CD4-positive, CD25-positive, alpha-beta regulatory T cell (primary cell): ENCODE results near the gene HCN1. TPM values are rescaled to one million over a fixed set of nuclear protein-coding genes. Genes with fewer than 3 reads are reported as not detected.
"Not testable (repeated sequence)": the region's sequence is repeated elsewhere in the genome, so short reads cannot be mapped to it uniquely, and the experiment has no call there.

Experiments
- ATAC-seq, 2 donors: fragments of 150-1000 bp; cut with Tn5 transposase; one replicate each; pipeline ENCODE4 v1.10.0; 2021; ENCODE audit warnings: low read depth in 2 of 2, moderate number of reproducible peaks in 2 of 2, moderate library complexity in 1 of 2
- DNase-seq, 3 donors: peaks; one replicate each; pipeline versions ENCODE4 v3.0.0 to v3.0.0-alpha.2; 2012 to 2022; ENCODE audit warnings: mixed read lengths in 1 of 3
- H3K27ac ChIP-seq: one replicate; pipeline ENCODE4 v1.7.0; 2013; ENCODE audit warnings: mild to moderate bottlenecking, low read length; ENCODE audit not compliant: insufficient read depth, poor library complexity, severe bottlenecking
- H3K27me3 ChIP-seq: one replicate; pipeline ENCODE4 v1.7.0; 2013; ENCODE audit warnings: low read length; ENCODE audit not compliant: control insufficient read depth, insufficient read depth
- H3K36me3 ChIP-seq: one replicate; pipeline ENCODE4 v1.7.0; 2013; ENCODE audit warnings: mild to moderate bottlenecking, low read length, moderate library complexity; ENCODE audit not compliant: control insufficient read depth, insufficient read depth
- H3K4me1 ChIP-seq: 2 replicates; pipeline ENCODE4 v1.7.0; 2013; ENCODE audit warnings: mild to moderate bottlenecking, low read length; ENCODE audit not compliant: insufficient read depth, control insufficient read depth, poor library complexity, severe bottlenecking
- H3K4me3 ChIP-seq: one replicate; pipeline ENCODE4 v1.7.0; 2013; ENCODE audit warnings: low read depth, mild to moderate bottlenecking, low read length, moderate library complexity
- H3K9me3 ChIP-seq, 2 experiments: 1 replicate in 1 of 2; 2 replicates in 1 of 2; pipeline ENCODE4 v1.7.0; 2013; ENCODE audit warnings: low read length in 2 of 2, mild to moderate bottlenecking in 1 of 2, moderate library complexity in 1 of 2; ENCODE audit not compliant: control insufficient read depth in 2 of 2
- H3K27ac Mint-ChIP-seq, 3 donors: one replicate each; pipeline ENCODE4 v1.8.0; 2020 to 2022; ENCODE audit warnings: mild to moderate bottlenecking in 3 of 3, mixed read lengths in 3 of 3, moderate library complexity in 2 of 3
- H3K27me3 Mint-ChIP-seq: one replicate; pipeline ENCODE4 v1.8.0; 2022; ENCODE audit warnings: mild to moderate bottlenecking, mixed read lengths
- H3K36me3 Mint-ChIP-seq: one replicate; pipeline ENCODE4 v1.8.0; 2020; ENCODE audit warnings: mixed read lengths
- H3K4me1 Mint-ChIP-seq, 4 donors: one replicate each; pipeline ENCODE4 v1.8.0; 2020 to 2022; ENCODE audit warnings: mixed read lengths in 4 of 4, mild to moderate bottlenecking in 1 of 4
- H3K4me3 Mint-ChIP-seq, 4 donors: one replicate each; pipeline ENCODE4 v1.8.0; 2020 to 2022; ENCODE audit warnings: mild to moderate bottlenecking in 4 of 4, mixed read lengths in 4 of 4, moderate library complexity in 3 of 4
- H3K9me3 Mint-ChIP-seq, 7 donors: one replicate each; pipeline ENCODE4 v1.8.0; 2020 to 2022; ENCODE audit warnings: mixed read lengths in 7 of 7, mild to moderate bottlenecking in 3 of 7, moderate library complexity in 2 of 7
- polyA plus RNA-seq, 4 donors: library from polyadenylated mRNA; unstranded; fragments of 300-500 nt; fragmentation: Illumina TruSeq; gene quantifications; one replicate each; pipeline ENCODE4 v1.2.3, GENCODE V29; 2021
- total RNA-seq: library from RNA; stranded (reverse); gene quantifications from one replicate; pipeline ENCODE4 v1.2.3, GENCODE V29; 2022

The HCN1 gene
- total and polyA plus RNA-seq, 5 donors from 2014 or later = not detected

GRCh38 chr5:45499006-45499405 lies 197.2 kb downstream of the HCN1 start:
- H3K27ac Mint-ChIP-seq, H3K27me3 Mint-ChIP-seq, DNase-seq: not testable (repeated sequence)

DNA sequence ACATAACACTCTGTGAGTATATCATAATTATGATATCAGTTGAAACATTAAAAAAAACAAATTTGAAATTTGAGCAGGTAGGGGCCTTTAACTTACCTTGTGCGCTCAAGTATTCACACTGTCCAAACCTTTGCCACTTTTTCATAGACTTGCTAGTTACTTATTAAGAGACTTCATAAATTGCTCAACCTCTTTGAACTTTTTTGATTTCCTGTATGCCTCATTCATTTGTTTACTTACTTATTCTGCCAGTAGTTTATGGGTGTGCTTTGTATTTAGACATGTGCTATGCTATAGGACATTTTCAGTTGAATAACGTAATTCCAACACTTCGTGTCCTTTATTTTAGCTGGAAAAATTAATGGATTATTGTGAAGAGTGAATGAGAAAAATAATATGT lies 204.8 kb downstream of the HCN1 start:
- H3K4me3 Mint-ChIP-seq = no peak overlapping the region
- Histone ChIP-seq H3K4me1 (no peaks in the 10 kb centered on the region), H3K36me3 (no peaks in the 10 kb centered on the region), H3K9me3 (no peaks in the 10 kb centered on the region), H3K27ac (no peak overlapping the region), H3K27me3 (no peaks in the 10 kb centered on the region), H3K4me3 (no peak overlapping the region)
- peaks cover 3 to 13% (median 7%) of the 10 kb centered on the region in 7 donors for H3K9me3 Mint-ChIP-seq
- H3K4me1 Mint-ChIP-seq = no peaks in the 10 kb centered on the region
- DNase-seq (no peak), ATAC-seq (no peak)
- no peak overlapping the region for H3K27ac Mint-ChIP-seq
- H3K27me3 Mint-ChIP-seq = no peaks in the 10 kb centered on the region
- H3K36me3 Mint-ChIP-seq = no peaks in the 10 kb centered on the region

More at GRCh38 chr5:45499006-45499405, 197.2 kb downstream of the HCN1 start:
- not testable (repeated sequence) for H3K27me3 ChIP-seq, H3K36me3 ChIP-seq, ATAC-seq, H3K4me3 Mint-ChIP-seq, H3K27ac ChIP-seq, H3K4me3 ChIP-seq, H3K36me3 Mint-ChIP-seq, H3K4me1 Mint-ChIP-seq, H3K9me3 ChIP-seq, H3K4me1 ChIP-seq
- peaks cover 0 to 19% (median 10%) of the 10 kb centered on the region in 7 donors for H3K9me3 Mint-ChIP-seq

DNA sequence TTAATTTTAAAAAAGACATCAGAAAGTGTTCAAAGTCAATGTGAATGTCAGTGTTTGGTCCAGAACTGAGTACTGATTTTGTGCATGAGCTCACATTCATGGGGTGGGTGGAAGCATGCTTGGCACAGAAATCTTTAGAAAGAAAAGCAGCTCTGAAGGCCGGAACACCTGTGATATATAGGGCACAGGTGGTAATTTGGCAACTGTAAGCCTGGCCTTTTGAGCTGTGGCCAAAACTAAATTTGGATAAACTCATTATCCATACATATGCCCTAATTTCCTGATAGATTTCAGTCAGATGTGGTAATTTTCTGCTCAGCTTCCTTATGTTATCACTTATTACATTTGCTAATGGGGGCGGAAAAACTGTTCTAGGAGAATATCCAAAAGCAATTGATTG lies 211.4 kb downstream of the HCN1 start:
- no peak overlapping the region for H3K4me3 Mint-ChIP-seq
- no peaks in the 10 kb centered on the region for H3K4me1 Mint-ChIP-seq
- H3K27ac Mint-ChIP-seq = no peak overlapping the region
- no peaks in the 10 kb centered on the region for H3K36me3 ChIP-seq
- no peaks in the 10 kb centered on the region for H3K27me3 Mint-ChIP-seq
- H3K27me3 ChIP-seq = no peaks in the 10 kb centered on the region
- H3K36me3 Mint-ChIP-seq = no peaks in the 10 kb centered on the region
- no peaks in the 10 kb centered on the region for H3K4me1 ChIP-seq
- no peak for DNase-seq
- H3K9me3 ChIP-seq = no peaks in the 10 kb centered on the region
- no peak overlapping the region for H3K4me3 ChIP-seq
- H3K9me3 Mint-ChIP-seq = peaks cover 2 to 19% (median 9%) of the 10 kb centered on the region in 7 donors
- no peak overlapping the region for H3K27ac ChIP-seq
- no peak for ATAC-seq

DNA sequence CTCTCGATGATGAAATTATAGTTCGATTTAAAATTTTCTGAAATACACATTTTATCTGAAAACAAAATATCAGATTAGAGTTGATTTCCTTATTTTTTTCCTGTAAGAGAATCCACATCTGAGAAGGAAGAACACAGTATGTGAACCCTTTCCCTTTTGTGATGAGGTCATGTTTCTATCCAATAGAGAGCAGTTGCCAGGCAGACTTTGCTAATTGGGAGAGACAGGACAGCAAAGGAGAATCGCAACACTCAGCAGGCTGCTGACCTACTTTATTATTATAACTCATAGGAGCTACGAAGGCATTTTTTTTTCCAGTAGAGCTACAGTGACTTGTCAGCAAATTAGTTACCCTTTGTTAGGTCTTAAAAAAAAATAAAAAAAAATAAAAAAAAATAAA lies 242.1 kb downstream of the HCN1 start:
- no peak overlapping the region for H3K4me3 Mint-ChIP-seq
- no peaks in the 10 kb centered on the region for H3K27me3 Mint-ChIP-seq
- Histone ChIP-seq H3K27ac (no peak overlapping the region), H3K36me3 (no peaks in the 10 kb centered on the region), H3K27me3 (no peaks in the 10 kb centered on the region), H3K9me3 (no peaks in the 10 kb centered on the region), H3K4me3 (no peak overlapping the region), H3K4me1 (no peaks in the 10 kb centered on the region)
- no peak overlapping the region for H3K27ac Mint-ChIP-seq
- DNase-seq = no peak
- no peaks in the 10 kb centered on the region for H3K36me3 Mint-ChIP-seq
- peaks cover 0 to 10% (median 3%) of the 10 kb centered on the region in 7 donors for H3K9me3 Mint-ChIP-seq
- ATAC-seq = no peak
- no peaks in the 10 kb centered on the region for H3K4me1 Mint-ChIP-seq

DNA sequence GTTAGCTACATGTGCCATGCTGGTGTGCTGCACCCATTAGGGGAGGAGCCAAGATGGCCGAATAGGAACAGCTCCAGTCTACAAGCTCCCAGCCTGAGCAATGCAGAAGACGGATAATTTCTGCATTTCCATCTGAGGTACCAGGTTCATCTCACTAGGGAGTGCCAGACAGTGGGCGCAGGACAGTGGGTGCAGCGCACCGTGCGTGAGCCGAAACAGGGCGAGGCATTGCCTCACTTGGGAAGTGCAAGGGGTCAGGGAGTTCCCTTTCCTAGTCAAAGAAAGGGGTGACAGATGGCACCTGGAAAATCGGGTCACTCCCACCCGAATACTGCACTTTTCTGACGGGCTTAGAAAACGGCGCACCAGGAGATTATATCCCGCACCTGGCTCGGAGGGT lies 251.3 kb downstream of the HCN1 start:
- not testable (repeated sequence) for H3K27ac Mint-ChIP-seq, H3K4me3 Mint-ChIP-seq

DNA sequence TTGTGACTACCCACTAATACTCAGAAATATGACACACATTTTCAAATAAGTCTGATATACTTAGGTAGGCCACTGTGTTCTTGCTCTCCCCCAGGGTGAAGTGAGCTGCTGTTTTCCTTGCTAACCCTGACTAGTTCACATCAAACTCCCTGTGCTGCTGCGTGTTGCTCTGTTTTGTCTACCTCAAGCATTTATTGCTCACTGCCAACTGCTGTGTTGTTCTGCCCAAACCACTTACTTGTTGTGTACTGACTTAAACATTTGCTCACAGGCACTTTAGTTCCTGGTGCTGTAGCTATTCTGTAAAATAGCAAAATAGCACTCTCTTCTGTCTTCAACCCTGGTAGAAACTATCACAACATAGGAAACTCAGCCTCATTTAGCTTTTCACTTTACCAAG lies 255.7 kb downstream of the HCN1 start:
- H3K4me3 ChIP-seq = no peak overlapping the region
- no peaks in the 10 kb centered on the region for H3K4me1 ChIP-seq
- H3K9me3 ChIP-seq = peaks cover 2 to 8% of the 10 kb centered on the region in 2 experiments
- Mint-ChIP-seq H3K4me1 (no peaks in the 10 kb centered on the region), H3K36me3 (no peaks in the 10 kb centered on the region), H3K9me3 (peaks cover 0 to 6% (median 4%) of the 10 kb centered on the region in 7 donors), H3K4me3 (no peak overlapping the region), H3K27ac (no peak overlapping the region), H3K27me3 (no peaks in the 10 kb centered on the region)
- no peak for DNase-seq
- no peak for ATAC-seq
- H3K27me3 ChIP-seq = no peaks in the 10 kb centered on the region
- no peak overlapping the region for H3K27ac ChIP-seq
- H3K36me3 ChIP-seq = no peaks in the 10 kb centered on the region

More for the DNA sequence above, 251.3 kb downstream of the HCN1 start:
- H3K9me3 ChIP-seq, H3K9me3 Mint-ChIP-seq, H3K4me1 Mint-ChIP-seq, H3K27me3 ChIP-seq, H3K4me1 ChIP-seq, H3K36me3 Mint-ChIP-seq, H3K27ac ChIP-seq, H3K4me3 ChIP-seq, H3K36me3 ChIP-seq, H3K27me3 Mint-ChIP-seq, DNase-seq, ATAC-seq: not testable (repeated sequence)

DNA sequence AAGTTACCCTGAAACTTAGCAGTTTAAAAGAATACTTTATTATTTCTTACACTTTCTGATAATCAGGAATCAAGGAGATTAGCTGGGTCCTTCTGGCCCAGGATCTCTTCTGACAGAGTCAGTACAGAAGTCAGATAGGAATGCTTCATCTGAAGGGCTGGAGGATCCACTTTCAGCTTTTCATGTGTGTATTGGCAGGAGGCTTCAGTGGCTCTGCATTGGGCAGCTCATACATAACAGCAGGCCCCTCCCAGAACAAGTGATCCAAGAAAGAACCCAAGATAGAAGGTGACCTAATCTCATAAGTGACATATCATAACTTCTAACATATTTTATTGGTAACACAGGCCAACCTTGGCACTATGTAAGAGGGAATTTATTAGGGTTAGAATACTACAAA lies 258.4 kb downstream of the HCN1 start:
- no peak for ATAC-seq
- Histone ChIP-seq H3K36me3 (no peaks in the 10 kb centered on the region), H3K27me3 (no peaks in the 10 kb centered on the region), H3K27ac (no peak overlapping the region), H3K4me1 (no peaks in the 10 kb centered on the region), H3K4me3 (no peak overlapping the region), H3K9me3 (peaks cover 2 to 8% of the 10 kb centered on the region in 2 experiments)
- DNase-seq = no peak
- H3K27ac Mint-ChIP-seq = no peak overlapping the region
- no peaks in the 10 kb centered on the region for H3K36me3 Mint-ChIP-seq
- peaks cover 0 to 8% (median 6%) of the 10 kb centered on the region in 7 donors for H3K9me3 Mint-ChIP-seq
- no peaks in the 10 kb centered on the region for H3K4me1 Mint-ChIP-seq
- no peaks in the 10 kb centered on the region for H3K27me3 Mint-ChIP-seq
- H3K4me3 Mint-ChIP-seq = no peak overlapping the region

DNA sequence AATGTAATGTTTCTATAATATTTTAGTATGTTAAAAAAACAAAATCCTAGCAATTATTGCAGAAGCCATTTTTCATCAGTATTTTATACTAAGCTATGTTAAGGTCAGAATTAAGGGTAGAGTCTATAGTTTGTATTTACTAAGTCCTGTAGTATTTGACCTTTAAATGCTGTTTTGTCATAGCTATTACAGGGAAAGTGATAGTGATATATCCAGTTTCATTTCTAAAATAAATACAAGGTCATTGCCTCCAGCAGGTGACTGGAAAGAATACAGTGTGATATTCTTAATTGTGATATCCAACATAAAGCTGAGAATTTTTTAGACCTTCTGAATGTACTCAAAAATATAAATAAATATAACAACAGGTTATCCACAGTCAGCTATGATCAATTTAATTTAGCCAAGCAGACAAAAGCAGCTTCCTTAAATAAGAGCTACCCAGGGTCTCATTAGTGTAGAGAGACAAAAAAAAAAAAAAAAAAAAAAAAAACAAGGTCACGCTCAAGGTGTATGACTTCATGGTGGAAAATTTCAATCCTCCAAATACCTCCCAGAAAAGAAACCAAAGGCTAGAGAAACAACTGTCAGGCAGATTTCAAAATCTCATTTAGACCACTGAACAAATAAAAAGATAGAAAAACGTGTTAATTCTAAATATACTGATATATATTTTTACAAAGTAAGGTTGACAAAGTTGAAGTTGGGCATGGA lies 278.7 kb downstream of the HCN1 start:
- Mint-ChIP-seq H3K27ac (no peak overlapping the region), H3K4me1 (no peaks in the 10 kb centered on the region), H3K36me3 (no peaks in the 10 kb centered on the region), H3K27me3 (no peaks in the 10 kb centered on the region), H3K4me3 (no peak overlapping the region), H3K9me3 (peaks cover 0 to 11% (median 6%) of the 10 kb centered on the region in 7 donors)
- no peaks in the 10 kb centered on the region for H3K4me1 ChIP-seq
- H3K27ac ChIP-seq = no peak overlapping the region
- DNase-seq = no peak
- H3K9me3 ChIP-seq = peaks cover 0 to 7% of the 10 kb centered on the region in 2 experiments
- no peak overlapping the region for H3K4me3 ChIP-seq
- H3K36me3 ChIP-seq = no peaks in the 10 kb centered on the region
- no peak for ATAC-seq
- H3K27me3 ChIP-seq = no peaks in the 10 kb centered on the region
